HUDEP-2 (cell line): Measurements from ENCODE around the gene UBR4.

Experiments used
- DNase-seq, 76 experiments: peaks; one replicate each; lab custom pipeline; 2025; ENCODE audit not compliant: unreplicated experiment in 76 of 76; lab: John Stamatoyannopoulos, UW

Gene UBR4

DNA sequence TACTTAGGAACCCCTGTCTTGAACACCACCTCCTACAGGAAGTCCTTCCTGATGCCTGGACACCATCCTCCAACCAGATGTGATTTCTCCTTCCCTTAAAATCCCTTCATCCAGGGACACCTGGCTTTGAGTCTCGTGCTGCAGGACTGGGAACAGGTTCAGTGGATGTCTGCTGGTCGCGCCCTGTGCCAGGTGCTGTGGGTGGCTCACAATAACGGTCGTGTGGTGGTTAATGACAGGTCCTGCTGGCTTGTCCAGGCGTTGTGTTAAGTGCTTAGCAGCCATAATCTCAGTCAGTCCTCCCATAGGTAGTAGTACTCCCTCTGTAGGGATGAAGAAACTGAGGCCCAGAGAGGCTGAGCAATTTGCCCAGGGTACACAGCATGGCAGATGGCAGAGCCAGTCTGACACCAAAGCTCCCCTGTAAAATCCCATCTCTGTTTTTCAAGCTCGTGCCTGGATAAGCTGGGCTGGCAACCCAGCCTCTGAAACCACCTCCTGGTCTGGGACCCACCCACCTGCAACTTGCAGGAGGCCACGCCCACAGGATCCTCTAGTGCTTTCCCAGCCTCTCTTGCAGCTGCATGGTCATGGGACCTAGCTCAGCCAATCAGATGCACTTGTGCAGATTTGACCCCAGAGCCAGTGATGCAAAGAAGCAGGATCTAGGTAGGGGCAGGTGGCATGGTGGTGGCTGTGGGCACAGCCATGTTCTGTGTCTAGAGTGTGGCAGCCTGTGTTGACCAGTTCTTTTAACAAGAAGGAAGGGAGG lies 147.6 kb downstream of the UBR4 start:
- no peak for DNase-seq

DNA sequence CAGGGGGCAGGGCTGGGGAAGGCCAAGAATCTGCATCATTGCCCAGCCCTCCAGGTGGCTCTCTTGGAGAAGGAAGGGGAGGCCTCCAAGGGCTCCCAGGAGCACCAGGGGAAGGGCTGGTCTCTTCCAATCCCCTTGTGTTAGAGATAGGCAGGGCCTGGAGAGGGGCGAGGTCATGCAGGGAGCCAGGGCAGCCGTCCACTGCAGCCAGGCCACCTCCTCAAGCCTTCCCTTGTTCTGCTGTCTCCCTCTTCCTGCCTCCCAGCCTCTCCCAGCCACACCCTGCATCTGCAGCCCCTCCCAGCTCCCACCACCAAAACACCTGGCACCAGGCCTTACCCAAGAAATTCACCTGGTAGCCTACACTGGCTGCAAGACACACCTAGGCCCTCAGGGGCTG lies 148.3 kb downstream of the UBR4 start:
- DNase-seq = no peak

DNA sequence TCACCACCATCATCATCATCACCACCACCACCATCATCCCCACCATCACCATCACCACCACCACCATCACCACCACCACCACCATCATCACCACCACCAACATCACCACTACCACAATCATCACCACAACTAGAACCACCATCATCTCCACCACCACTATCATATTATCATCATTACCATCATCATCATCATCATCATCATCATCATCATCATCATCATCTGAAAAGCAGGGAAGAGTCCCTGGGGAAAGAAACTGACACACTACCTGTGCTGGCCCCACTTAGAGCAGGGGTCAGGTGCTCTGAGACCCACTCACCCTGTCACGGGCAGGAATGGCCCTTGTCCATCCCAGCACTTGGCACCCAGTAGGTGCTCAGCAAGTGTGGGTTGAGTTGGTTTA lies 148.7 kb downstream of the UBR4 start:
- DNase-seq = no peak

GRCh38 chr1:19059773-19060172 lies 150.3 kb downstream of the UBR4 start:
- DNase-seq = no peak

- no peak for DNase-seq
Observed at GRCh38 chr1:19058476-19058797, 151.6 kb downstream of the UBR4 start.

DNA sequence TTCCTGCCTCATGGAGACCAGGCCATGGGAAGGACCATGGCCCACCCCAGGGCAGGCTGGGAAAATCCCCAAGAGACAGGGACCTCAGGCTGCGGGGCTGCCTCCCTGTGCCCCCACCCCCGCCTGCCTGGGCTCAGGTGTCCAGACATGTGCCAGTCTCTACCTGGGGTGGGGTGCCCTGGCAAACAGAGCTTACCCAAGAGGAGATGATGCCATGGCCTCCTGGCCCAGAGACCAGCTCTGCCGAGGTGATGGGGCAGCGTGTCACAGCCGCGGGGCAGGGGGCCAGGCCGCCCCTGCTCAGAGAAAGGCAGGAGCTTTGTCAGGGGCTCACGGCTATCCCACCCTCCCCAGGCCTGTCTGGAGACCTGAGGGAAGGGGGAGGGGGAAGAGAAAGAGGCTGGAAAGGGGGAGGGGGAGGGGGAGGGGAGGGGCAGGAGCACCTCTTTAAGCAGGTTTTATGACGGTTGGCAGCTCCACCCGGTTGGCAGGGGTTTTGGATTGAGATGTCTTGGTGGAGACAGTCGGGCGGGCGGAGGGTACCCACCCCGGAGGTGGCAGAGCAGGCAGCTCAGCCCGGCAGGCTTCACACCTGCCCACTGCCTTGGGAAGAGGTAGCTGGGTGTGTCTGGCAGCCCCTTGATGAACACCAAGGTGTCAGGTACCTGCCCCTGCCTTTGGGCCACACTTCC lies 152.1 kb downstream of the UBR4 start:
- DNase-seq = no peak

- no peak for DNase-seq
Observed at GRCh38 chr1:19057182-19057779, 152.8 kb downstream of the UBR4 start.

DNA sequence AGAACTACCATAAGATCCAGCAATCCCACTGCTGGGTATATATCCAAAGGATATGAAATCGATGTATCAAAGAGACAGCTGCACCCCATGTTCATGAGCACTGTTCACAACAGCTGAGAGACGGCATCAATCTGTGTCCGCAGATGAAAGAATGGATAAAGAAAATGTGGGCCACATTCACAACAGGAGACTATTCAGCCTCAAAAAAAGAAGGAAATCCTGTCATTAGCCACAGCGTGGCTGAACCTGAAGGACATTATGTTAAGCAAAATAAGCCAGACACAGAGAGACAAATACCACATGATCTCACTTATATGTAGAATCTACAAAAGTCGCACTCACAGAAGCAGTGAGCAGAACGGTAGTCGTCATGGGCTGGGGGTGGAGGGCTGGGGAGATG lies 154.4 kb downstream of the UBR4 start:
- DNase-seq = no peak

GRCh38 chr1:19055001-19055400 lies 155.1 kb downstream of the UBR4 start:
- DNase-seq = no peak

DNA sequence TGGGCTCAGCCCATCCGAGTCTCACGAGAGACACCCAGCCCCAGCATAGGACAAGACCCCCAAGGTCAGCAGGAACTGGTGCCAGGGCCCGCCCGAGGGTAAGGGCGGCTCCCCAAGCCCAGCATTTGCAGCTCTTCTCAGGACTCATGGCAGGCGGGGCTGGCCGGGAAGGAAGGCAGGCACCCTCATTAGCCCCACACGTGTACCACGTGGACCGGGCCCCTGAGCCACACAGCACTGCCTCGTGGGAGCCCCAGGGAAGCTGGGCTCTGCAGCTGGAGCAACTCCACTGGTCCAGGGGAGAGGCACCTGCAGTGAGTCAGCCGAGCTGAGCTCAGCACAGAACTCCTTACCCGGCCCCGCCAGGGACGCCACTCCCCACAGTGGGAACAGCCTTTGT lies 155.8 kb downstream of the UBR4 start:
- no peak for DNase-seq

DNA sequence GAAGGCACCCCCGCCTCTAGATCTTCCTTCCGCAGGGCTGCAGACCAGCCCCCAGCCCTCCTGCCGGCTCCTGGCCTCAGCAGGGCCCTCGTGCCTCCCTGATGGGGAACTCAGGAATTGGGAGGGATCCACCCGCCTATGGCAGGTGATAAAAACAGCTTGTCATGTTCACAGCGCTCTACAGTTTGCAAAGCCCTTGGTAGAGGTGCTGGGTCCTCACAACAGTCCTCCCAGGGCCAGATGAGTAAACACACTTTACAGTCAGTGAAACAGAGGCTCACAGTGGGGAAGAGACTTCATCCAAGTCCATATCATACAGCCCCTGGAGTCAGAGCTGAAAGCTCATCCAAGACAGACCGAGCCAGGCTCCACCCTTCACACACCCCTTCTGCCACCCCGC lies 156.6 kb downstream of the UBR4 start:
- no peak for DNase-seq

DNA sequence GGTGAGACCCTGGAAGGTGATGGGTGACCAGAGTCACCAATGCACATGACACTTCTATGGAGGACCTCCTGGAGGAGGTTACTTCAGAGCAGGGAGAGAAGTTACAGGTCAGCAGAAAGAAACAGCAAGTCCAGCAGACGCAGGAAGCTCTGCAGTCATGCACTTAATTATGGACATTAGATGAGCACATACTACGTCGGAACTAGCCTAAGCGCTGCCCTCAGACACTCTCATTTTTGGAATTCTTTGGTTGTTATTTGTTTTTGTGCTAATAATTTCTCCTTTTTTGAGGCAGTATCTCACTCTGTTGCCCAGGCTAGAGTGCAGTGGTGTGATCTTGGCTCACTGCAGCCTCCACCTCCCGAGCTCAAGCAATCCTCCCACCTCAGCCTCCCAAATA lies 160.3 kb downstream of the UBR4 start:
- no peak for DNase-seq

DNA sequence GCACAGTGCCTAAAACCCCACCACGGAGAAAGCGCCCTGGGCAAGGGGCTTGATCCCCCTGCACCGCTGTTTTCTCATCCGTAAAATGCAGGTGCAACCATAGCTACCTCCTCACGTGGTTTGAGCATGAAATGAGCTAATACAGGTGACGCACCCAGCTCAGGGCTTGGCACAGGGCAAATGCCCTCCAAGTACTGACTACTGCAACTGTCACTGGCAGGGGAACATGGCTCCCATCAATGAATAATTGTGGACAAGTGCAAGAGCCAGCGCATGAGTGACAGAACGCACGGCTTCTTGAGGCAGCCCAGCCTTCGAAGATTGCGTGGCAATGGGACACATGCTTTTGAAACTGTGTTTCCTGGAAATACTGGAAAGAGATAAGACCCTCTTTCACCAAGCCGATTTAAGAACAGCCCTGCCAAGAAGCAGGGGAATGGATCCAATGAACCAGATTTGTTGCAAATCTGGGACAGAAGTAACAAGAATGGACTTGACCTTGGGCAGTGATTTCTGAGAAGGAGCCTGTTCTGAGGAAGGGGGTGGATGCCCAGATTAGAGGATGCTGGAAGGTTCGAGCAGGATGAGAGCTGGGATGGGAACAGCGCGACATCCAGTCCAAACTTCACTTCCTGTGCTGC lies 160.8 kb downstream of the UBR4 start:
- DNase-seq = no peak

- DNase-seq = no peak
Observed at GRCh38 chr1:19046972-19047731, 162.9 kb downstream of the UBR4 start.

GRCh38 chr1:19045898-19046880 lies 163.9 kb downstream of the UBR4 start:
- DNase-seq = no peak

DNA sequence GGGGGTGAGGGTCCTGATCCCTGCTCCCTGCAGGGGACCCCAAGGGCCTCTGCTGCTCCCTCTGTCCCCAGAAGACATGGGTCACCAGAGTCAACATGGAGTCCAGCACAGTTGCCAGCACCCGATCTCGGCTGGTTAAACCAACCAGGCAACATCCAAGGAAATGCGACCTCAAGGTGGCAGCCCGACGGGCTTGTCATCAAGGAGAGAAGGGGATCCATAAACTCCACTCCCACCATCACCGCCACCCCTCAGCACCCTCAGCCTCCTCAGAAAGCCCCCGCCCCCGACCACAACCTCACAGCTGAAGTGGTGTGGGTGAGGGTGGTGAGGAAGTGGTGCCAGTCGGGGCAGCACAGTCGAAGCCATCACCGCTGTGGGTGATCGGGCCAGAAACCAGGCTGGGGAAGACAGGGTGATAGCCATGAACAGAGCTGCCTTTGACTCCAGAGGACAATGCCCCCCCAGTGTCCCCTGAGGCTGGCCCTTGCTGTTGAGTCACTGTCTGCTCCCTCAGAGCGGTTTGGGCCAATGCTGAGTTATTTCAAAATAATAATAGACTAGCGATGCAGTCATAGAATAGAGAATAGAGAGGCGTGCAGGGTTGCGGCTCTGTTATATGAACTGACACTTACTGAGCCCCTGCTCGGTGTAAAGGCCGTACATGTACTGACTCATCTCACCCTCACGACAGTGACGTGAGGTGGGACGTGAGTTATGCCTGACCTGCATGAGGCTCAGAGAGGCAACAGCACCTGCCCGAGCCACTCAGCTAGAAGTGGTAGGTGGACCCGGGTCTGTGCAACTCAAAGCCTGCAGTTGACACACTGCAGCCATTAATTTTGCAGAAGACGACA lies 164.9 kb downstream of the UBR4 start:
- DNase-seq = no peak

GRCh38 chr1:19044471-19044870 lies 165.6 kb downstream of the UBR4 start:
- no peak for DNase-seq

- DNase-seq = no peak
Observed at GRCh38 chr1:19043579-19044443, 166.3 kb downstream of the UBR4 start.
